ENCODE data around the gene GNA15. TPM values are rescaled to one million over a fixed set of nuclear protein-coding genes. Genes with fewer than 3 reads are reported as not detected.

The GNA15 gene
- total RNA-seq, 1 donor from 2014 or later = 0.80 TPM

GRCh38 chr19:3203805-3204645, 68.2 kb downstream of the GNA15 start:
- Mint-ChIP-seq H3K27me3 (no peaks in the 10 kb centered on the region), H3K4me3 (no peak overlapping the region), H3K4me1 (no peaks in the 10 kb centered on the region), H3K36me3 (ENCODE audit: low read depth) (peaks cover 54% of the 10 kb centered on the region), H3K27ac (no peak overlapping the region), H3K9me3 (no peaks in the 10 kb centered on the region)
- intact Hi-C loops (cut with micrococcal nuclease) = no loop called here
- TF ChIP-seq CTCF (IDR thresholded peaks at IDR 0.05) = no peak
- ATAC-seq (ENCODE audit: low read depth) = no peak
- CTCF ChIA-PET = no interaction called here
- no peak for DNase-seq
- POLR2A ChIA-PET = no interaction called here

DNA sequence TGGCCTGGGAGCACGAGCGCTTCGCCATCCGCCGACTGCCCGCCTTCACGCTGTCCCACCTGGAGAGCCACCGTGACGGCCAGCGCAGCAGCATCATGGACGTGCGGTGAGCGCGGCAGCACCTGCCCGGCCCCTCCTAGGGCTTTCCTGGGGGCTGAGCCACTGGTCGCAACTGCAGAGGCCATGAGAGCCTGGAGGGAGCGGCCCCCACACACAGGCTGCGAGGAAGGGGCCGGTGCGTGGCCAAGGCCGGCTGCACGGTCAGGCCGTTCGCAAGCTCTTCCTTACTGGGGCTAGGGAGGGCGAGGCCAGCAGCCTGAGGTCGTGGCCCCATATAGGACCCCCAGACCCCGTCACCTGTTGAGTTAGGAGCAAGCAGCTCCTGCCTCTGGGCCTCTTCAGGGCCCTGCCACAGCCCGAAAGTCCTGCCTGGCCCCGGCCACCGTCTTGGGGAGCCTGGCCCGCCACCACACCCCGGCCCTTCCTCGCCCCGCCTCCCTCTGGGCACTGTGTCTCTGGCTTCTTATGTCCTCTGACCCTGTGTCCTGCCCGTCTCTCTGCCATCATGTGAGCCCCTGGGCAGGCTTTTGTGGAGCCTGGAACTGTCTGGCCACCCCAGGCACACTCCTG, 68.9 kb downstream of the GNA15 start:
- intact Hi-C loops (cut with micrococcal nuclease) = no loop called here
- CTCF ChIA-PET = no interaction called here
- POLR2A ChIA-PET = interaction anchor here (1.2 kb wide), 1 partner anchor 18 kb away, joined by 3 read pairs; no protein-coding TSS in a partner anchor
- ATAC-seq (ENCODE audit: low read depth) = no peak
- H3K9me3 Mint-ChIP-seq = no peaks in the 10 kb centered on the region
- no peak overlapping the region for H3K27ac Mint-ChIP-seq
- TF ChIP-seq CTCF (IDR thresholded peaks at IDR 0.05) = no peak
- H3K4me3 Mint-ChIP-seq = no peak overlapping the region
- H3K27me3 Mint-ChIP-seq = no peaks in the 10 kb centered on the region
- H3K36me3 Mint-ChIP-seq (ENCODE audit: low read depth) = peaks cover 58% of the 10 kb centered on the region
- H3K4me1 Mint-ChIP-seq = no peaks in the 10 kb centered on the region
- no peak for DNase-seq

- CTCF ChIA-PET = no interaction called here
- no peaks in the 10 kb centered on the region for H3K9me3 Mint-ChIP-seq
- no peak overlapping the region for H3K4me3 Mint-ChIP-seq
Measured at GRCh38 chr19:3206216-3206953, 70.6 kb downstream of the GNA15 start.

GRCh38 chr19:3207461-3208242, 71.8 kb downstream of the GNA15 start:
- no peak for DNase-seq
- ChIA-PET CTCF (no interaction called here), POLR2A (interaction anchor here (0.6 kb wide), 1 partner anchor 27 kb away, joined by 3 read pairs; no protein-coding TSS in a partner anchor)
- intact Hi-C loops (cut with micrococcal nuclease) = no loop called here
- no peaks in the 10 kb centered on the region for H3K27me3 Mint-ChIP-seq
- peaks cover 36% of the 10 kb centered on the region for H3K36me3 Mint-ChIP-seq (ENCODE audit: low read depth)
- no peaks in the 10 kb centered on the region for H3K9me3 Mint-ChIP-seq
- H3K27ac Mint-ChIP-seq = no peak overlapping the region
- no peak for TF ChIP-seq CTCF (IDR thresholded peaks at IDR 0.05)
- H3K4me1 Mint-ChIP-seq = peaks cover 2% of the 10 kb centered on the region
- no peak for ATAC-seq (ENCODE audit: low read depth)
- H3K4me3 Mint-ChIP-seq = no peak overlapping the region

More at GRCh38 chr19:3206216-3206953, 70.6 kb downstream of the GNA15 start:
- POLR2A ChIA-PET = interaction anchor here (1.2 kb wide), 1 partner anchor 20 kb away, joined by 3 read pairs; no protein-coding TSS in a partner anchor
- H3K27me3 Mint-ChIP-seq = no peaks in the 10 kb centered on the region
- peaks cover 2% of the 10 kb centered on the region for H3K4me1 Mint-ChIP-seq
- no peak for TF ChIP-seq CTCF (IDR thresholded peaks at IDR 0.05)
- H3K27ac Mint-ChIP-seq = no peak overlapping the region
- intact Hi-C loops (cut with micrococcal nuclease) = no loop called here
- peaks cover 45% of the 10 kb centered on the region for H3K36me3 Mint-ChIP-seq (ENCODE audit: low read depth)
- ATAC-seq (ENCODE audit: low read depth) (no peak), DNase-seq (no peak)
